Left forelimb (tissue), 1 donor: ENCODE results near the gene ARL17B.
"Not testable (repeated sequence)": the region's sequence is repeated elsewhere in the genome, so short reads cannot be mapped to it uniquely, and the experiment has no call there.

Source experiments
- DNase-seq: peaks from one replicate; pipeline ENCODE4 v3.0.0-alpha.2; 2018; ENCODE audit warnings: low spot score

Gene ARL17B

GRCh38 chr17:46361755-46362154 is at the start of gene ARL17B:
Gene ARL17B, minus strand, starts transcription at chr17:46361766. Its CDS starts 3,369 bp downstream, at chr17:46358397.
- not testable (repeated sequence) for DNase-seq

GRCh38 chr17:46409864-46410263 is 48.3 kb upstream of the ARL17B start:
- DNase-seq = not testable (repeated sequence)

DNA sequence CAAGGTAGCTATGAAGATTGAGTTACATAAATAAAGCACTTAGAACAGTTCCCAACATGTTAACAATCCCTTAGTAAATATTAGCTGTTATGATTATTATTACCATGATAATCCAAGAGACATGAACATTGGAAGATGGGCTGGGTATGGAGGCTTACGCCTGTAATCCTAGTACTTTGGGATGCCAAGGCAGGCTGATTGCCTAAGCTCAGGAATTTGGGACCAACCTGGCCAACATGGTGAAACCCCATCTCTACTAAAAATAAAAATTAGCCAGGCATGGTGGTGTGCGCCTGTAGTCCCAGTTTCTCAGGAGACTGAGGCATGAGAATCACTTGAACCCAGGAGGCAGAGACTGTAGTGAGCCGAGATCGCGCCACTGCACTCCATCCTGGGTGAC is 45.6 kb upstream of the ARL17B start:
- not testable (repeated sequence) for DNase-seq

DNA sequence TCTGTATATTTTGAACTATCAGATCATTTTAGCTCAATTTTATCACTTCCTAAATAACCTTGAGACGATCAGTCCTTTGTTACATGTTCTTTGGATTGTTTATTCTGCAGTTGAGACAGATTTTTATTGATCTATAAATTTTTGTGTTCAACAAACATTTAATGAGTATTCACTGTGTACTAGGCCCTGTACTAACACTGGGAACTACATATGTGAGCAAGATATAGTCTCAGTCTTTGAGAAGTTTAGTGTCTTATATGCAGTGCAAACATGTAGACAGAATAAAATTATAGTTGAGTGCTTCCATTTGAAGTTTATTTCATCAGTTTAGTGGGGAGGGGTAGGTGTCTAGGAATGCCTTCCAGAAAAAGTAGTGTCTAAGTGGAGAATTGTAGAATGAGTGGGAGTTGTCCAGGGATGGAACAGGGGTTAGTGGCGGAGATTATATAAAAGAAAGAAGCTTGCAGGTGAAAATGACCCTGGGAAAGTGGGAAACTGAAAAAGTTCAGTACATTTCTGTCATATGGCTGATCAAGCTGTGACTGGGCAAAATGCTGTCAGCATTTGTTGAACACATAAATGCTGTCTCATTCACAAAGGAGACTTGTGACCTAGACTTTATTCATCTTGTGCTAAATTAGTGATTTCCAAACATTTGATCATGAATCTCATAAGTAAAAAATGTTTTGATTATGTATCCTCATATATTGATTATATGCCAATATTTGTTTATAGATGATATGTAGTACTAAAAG is 39.6 kb upstream of the ARL17B start:
- DNase-seq = not testable (repeated sequence)

DNA sequence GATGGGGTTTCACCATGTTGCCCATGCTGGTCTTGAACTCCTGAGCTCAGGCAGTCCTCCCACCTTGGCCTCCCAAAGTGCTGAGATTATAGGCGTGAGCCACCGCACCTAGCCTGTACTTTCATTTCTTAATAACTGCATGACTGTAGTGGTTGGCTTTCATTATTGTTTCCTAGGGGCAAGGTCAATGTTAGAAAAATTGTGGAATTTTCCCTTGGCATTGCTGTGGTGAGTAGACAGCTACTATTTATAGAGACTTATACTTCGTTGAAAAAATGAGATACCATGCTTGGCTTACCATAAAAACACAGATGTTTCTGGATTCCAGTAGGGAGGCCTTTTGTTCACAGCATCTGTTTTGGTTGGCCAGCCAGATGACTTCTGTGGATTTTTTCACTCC is 39.0 kb upstream of the ARL17B start:
- DNase-seq = not testable (repeated sequence)

DNA sequence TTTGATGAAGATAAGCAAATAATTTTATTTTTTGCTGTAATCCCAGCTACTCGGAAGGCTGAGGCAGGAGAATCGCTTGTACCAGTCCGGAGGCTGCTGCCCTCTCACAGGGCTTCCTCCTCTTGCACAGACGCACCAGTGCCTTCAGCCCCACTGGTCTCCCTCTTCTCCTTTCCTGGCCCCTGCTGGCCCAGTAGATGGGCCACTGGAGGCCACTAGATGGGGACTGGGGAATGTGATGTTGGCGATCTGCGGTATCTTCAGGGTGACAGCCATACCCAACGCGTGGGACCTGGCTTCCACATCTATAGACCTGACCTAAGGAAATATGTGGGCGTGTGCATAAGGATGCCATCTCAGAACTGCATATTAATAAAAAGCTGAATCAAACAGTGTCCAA is 38.4 kb upstream of the ARL17B start:
- DNase-seq = not testable (repeated sequence)

GRCh38 chr17:46396292-46396691 is 34.7 kb upstream of the ARL17B start:
- DNase-seq = not testable (repeated sequence)

GRCh38 chr17:46393702-46394101 is 32.1 kb upstream of the ARL17B start:
- not testable (repeated sequence) for DNase-seq

DNA sequence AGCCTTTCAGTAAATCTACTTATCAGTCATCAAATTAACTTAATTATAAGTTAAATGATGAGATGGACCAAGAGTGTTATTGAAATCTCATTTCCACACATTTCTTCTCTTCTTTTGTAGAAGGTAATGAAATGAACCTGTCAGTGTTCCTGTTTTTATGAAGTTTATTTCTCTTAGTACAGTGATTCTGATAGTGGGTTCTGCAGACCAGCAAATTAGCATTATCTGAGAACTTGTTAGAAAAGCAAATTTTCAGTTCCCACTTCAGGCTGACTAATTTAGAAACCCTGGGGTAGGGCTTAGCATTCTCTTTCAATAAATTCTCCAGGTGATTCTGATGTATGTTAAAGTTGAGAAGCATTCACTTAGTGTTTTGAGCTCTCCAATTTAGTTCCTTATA is 23.9 kb upstream of the ARL17B start:
- not testable (repeated sequence) for DNase-seq

GRCh38 chr17:46383118-46383517 is 21.6 kb upstream of the ARL17B start:
- DNase-seq = not testable (repeated sequence)

DNA sequence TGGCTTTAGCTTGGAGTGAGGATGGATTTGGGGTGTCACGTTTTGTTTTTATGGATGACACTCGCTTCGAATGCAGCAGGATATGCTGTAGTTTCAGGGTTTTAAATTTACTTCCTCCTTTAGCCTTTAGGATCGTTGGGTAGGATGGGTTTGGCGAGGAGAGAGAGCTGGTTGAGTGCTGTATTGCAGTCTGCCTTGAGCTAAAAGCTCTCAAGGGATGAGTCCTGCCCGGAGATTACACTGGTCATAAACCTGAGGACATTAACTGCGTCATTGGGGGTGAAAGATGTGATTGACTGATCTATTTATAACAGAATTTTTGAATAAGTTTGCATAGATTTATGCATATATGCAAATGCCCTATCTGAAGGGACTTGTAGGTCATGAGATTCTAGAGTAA is 11.9 kb upstream of the ARL17B start:
- DNase-seq = not testable (repeated sequence)

- DNase-seq = not testable (repeated sequence)
Measured at GRCh38 chr17:46372236-46373229, 11.0 kb upstream of the ARL17B start.

GRCh38 chr17:46367520-46367919 is 6.0 kb upstream of the ARL17B start:
- not testable (repeated sequence) for DNase-seq

DNA sequence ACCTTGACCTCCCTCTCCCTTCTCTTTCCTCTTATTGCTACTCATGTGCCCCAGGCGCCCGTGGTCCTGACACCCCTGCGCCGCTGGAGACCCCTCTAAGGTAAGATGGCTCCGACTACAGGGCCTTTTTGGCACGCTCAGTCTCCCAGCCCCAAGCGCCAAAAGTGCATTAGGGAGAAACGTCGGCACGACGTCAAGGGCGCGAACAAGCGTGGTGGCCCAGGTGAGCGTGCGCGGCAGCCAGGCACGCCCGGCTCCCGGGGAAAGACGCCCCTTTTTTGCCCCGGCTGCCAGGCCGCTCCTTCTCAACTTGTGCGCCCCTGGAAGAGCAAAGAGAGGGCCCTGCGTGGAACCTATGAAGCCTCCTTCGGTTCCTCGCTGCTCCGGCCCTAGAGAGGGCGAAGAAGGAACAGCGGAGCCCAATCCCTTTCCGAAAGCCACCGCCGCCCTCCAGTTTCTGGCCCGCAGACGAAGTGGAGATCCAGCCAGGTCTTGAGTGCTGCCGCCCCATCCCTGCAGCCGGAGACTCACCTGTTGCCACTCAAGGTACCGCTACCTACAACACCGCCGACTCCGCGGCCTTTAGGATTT is 326 bp downstream of the ARL17B start:
- DNase-seq = not testable (repeated sequence)

DNA sequence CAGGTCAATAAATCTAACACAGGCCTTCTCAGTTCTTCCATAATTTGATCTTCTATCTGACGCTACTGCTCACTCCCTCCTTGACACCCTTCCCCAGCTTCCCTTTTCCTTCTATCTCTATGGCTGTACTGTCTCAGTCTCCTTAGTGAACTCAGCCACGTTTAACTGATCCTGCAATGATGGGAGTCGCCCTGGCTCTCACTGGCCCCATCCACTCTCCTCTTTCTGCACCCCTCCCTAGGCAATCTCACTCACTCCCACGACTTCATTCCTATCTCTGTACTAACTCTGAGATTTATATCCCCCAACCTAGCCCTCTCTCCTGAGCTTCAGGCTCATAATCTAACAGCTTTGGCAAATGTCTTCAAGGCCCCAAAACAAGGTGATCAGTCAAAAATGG is 7.7 kb downstream of the ARL17B start:
- not testable (repeated sequence) for DNase-seq

- DNase-seq = not testable (repeated sequence)
Measured at GRCh38 chr17:46349060-46349459, 12.5 kb downstream of the ARL17B start.

GRCh38 chr17:46348345-46348744 is 13.2 kb downstream of the ARL17B start:
- DNase-seq = not testable (repeated sequence)

- DNase-seq = not testable (repeated sequence)
Measured at GRCh38 chr17:46342131-46342530, 19.4 kb downstream of the ARL17B start.

GRCh38 chr17:46341220-46341619 is 20.3 kb downstream of the ARL17B start:
- not testable (repeated sequence) for DNase-seq

DNA sequence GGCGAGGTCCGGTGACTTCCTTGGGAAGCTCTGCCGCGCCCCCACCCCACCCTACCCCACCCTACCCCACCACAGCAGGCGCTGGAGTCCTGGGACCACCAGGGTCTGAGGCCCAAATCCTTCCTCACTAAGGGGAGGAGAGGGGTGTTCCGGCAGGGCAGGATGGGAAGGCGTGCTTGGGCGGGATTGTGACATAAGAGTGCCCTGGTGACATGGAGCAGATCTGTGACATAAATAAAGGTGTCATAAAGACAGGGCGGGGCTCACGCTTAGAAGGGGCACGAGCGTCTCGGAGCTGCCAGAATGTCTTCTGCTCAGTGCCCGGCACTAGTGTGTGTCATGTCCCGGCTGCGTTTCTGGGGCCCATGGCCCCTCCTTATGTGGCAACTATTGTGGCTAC is 66.7 kb downstream of the ARL17B start, which contains the start of gene LRRC37A:
Gene LRRC37A, plus strand, starts transcription at position 301 of the 400 bp plus-strand sequence. Its CDS starts 3 bp downstream, at position 304.
- not testable (repeated sequence) for DNase-seq

GRCh38 chr17:46291618-46292017 is 69.9 kb downstream of the ARL17B start:
- not testable (repeated sequence) for DNase-seq
